ENCODE data around the gene RNF207.

Gene RNF207

GRCh38 chr1:6234502-6235295, 28.8 kb downstream of the RNF207 start:
- no peak for DNase-seq

GRCh38 chr1:6235296-6235677, 29.4 kb downstream of the RNF207 start:
- no peak for DNase-seq

GRCh38 chr1:6237093-6237492, 31.2 kb downstream of the RNF207 start:
- no peak for DNase-seq

GRCh38 chr1:6239213-6239752, 33.4 kb downstream of the RNF207 start:
- DNase-seq, result no peak

- DNase-seq, result no peak
Observed at GRCh38 chr1:6239950-6240768, 34.2 kb downstream of the RNF207 start.

GRCh38 chr1:6241107-6241886, 35.4 kb downstream of the RNF207 start:
- no peak for DNase-seq

- DNase-seq, result no peak
Observed at GRCh38 chr1:6241887-6242740, 36.2 kb downstream of the RNF207 start.

- no peak for DNase-seq
Observed at GRCh38 chr1:6243053-6243834, 37.3 kb downstream of the RNF207 start.

GRCh38 chr1:6243993-6244392, 38.1 kb downstream of the RNF207 start, which contains the start of gene HES3:
Gene HES3, plus strand, starts transcription at chr1:6244179. Its CDS starts 187 bp downstream, at chr1:6244366.
- DNase-seq, result no peak

GRCh38 chr1:6244401-6245049, 38.6 kb downstream of the RNF207 start:
- DNase-seq, result no peak

GRCh38 chr1:6245086-6245868, 39.4 kb downstream of the RNF207 start:
- peak; percentile 71 for DNase-seq

GRCh38 chr1:6245869-6246496, 40.1 kb downstream of the RNF207 start:
- DNase-seq, result no peak

GRCh38 chr1:6246497-6247467, 40.9 kb downstream of the RNF207 start:
- DNase-seq, result peak; percentile 60

- DNase-seq, result no peak
Observed at GRCh38 chr1:6247651-6248050, 41.7 kb downstream of the RNF207 start.

GRCh38 chr1:6248161-6248776, 42.4 kb downstream of the RNF207 start:
- DNase-seq, result no peak

GRCh38 chr1:6248932-6249738, 43.2 kb downstream of the RNF207 start:
- peak; percentile 35 for DNase-seq

Data from T1000 (cell line).